Fibroblast of the conjunctiva (primary cell): ENCODE data around the gene ARL16.
"Not testable (repeated sequence)": the region's sequence is repeated elsewhere in the genome, so short reads cannot be mapped to it uniquely, and the experiment has no call there.

ENCODE experiments used
- DNase-seq: peaks from one replicate; pipeline ENCODE4 v3.0.0-alpha.2; 2010; ENCODE audit warnings: low read depth

Gene ARL16

DNA sequence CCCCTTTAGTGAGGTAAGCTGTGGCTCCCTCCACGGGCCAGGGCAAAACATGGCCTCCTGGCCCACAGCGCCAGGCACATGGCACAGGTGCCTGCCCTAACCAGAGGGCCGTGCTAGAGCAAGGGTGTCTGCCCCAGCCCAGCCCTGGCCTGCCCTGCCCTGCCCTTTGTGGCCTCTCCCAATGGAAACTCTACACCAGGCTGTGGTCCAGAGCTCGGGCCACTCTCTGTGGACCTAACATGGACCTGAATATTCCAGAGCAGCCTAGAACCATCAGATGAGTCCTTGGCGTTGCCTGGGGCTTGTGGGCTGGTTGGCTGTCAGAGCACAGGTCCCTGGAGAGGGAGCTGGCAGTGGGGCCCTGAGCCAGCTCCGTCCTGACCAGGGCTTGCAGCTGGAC is 11.6 kb upstream of the ARL16 start:
- DNase-seq = no peak

GRCh38 chr17:81694810-81695209 is 11.2 kb upstream of the ARL16 start:
- no peak for DNase-seq

- DNase-seq = no peak
These were observed 10.1 kb upstream of the ARL16 start for GRCh38 chr17:81693509-81694210.

DNA sequence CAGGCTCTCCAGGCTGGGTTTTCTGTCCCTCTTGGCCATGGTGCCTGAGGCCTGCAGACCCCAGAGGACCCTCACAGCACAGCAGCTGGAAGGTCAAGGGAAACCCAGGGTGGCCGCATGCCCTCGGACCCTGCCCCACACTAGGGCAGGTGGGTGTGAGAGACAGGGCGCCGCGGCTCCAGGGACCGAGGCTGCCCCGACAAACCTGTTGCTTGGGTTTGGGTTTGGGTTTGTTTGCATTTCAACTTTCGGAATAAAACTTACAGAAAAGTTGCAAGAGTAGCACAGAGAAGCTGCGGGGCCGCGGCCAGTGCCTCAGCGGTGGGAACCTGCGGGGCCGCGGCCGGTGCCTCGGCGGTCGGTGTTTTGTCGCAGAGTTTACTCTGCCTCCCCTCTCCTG is 8.0 kb upstream of the ARL16 start:
- no peak for DNase-seq

DNA sequence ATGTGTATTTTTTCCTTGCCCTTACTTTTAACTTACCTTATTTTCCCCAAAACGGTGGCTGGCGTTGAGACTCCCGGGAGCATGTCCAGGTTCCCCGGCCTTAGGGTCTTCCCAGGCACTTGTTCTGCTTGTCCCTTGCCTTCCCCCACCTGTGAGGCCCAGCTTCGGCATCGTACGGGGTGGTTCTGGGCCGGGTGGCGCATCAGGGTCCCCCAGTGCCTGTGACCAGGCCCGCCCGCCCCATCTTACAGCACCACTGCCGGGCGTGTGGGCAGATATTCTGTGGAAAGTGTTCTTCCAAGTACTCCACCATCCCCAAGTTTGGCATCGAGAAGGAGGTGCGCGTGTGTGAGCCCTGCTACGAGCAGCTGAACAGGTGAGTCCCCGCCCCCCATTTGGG is 7.6 kb upstream of the ARL16 start:
- DNase-seq = no peak

DNA sequence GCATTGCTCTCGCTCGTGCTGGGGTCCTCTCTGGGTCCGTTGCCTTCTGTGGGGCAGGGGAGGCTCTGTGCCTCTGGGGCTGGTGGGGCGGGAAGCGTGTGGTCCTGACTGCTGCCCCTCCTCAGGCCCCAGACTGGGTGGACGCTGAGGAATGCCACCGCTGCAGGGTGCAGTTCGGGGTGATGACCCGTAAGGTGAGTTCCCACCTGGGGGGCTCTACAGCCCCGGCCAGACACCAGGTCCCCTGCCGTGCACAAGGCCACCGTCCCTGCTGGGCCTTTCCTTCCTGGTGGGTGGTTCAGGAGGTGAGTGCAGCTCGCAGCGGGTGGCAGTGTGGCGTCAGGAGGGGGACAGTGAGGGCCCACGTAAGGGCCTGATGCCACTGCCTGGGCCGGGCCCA is 7.0 kb upstream of the ARL16 start:
- no peak for DNase-seq

DNA sequence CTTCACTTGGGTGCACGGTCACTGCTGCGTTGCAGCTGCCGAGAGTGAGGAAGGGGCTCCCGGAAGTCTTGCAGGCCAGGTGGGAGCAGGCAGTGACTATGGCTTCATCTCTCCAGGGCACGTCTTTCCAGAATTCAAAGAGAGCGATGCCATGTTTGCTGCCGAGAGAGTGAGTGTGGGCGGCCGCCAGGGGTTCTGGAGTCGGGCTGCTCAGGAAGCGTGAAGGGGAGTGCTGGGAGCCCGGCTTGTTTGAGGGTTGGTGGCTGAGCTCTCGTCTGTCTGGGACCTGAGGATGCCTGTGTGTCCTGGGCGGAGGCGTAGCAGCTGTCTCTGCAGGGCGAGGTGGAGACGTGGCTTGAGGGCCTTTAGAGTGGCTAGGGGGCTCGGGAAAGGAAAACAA is 6.5 kb upstream of the ARL16 start:
- DNase-seq = no peak

DNA sequence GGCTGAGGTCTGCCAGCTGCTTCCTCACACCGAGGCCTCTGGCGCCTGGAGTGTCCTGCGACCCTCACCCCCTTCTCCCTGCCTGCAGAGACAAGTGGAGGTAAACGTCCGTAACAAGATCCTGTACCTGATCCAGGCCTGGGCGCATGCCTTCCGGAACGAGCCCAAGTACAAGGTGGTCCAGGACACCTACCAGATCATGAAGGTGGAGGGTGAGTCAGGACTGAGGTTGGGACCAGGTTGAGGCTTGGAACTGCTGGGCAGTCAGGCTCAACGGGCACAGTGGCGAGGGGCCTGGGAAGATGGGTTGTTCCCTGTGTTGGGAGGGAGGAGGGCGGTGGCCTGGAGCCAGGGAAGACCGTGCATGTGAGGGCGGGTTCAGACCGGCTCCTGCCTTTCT is 5.0 kb upstream of the ARL16 start:
- no peak for DNase-seq

DNA sequence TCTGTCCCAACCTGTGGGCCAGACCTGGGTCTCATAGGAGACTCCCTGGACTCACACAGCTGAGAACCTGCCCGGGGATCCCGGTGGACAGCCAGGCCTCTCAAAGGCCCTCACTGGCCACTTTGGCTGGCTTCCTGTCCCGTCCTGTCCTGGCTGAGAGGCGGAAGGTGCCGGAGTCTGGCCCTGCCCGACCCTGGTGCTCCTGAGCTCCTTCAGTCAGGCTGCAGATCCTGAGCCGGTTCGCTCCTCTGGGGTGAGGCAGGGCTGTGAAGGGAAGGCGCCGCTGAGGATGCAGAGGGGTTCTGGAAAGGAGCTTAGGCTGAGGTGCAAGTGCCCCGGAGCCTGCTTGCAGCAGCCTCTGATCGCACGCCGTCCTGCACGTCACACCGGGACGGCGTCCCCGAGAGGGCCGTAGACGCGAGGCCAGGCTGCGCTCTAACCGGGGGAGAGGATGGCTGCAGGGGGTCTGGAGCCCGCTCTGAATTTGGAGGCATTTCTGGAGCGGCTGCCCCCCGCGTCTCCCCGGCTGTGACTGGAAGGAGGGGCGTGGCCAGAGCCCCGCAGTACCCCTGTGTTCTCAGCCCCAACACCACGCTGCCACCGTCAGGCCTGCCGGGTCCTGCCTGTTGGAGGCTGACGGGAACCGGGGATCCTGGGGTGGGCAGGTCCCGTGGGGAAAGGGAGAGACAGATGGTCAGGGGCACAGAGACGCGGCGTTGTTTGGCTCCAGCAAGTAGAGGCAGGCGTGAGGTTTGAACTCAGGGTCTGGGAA is 4.4 kb upstream of the ARL16 start:
- no peak for DNase-seq

GRCh38 chr17:81686614-81687013 is 3.0 kb upstream of the ARL16 start:
- no peak for DNase-seq

DNA sequence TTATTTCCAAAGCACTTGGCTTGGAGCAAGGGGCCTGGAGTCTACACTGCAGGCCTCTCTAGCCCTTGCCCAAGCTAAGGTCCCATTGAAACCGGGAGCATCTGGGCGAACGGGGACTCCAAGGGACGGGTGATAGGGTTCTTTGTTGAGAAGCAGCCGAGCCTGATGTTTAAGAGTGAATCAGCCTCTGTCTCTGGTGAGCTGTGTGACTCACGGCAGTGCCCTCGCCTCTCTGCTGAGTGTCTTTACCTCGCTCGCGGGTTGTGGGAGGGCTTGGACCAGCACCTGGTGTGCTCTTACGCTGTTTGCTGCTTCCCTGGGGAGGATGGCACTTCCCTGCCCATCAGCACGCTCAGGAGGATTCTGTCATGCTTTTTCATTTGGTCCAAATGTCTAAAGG is 1.5 kb upstream of the ARL16 start:
- no peak for DNase-seq

GRCh38 chr17:81684442-81684911 is 880 bp upstream of the ARL16 start:
- peak; percentile 56 for DNase-seq

- no peak for DNase-seq
These were observed 401 bp downstream of the ARL16 start for GRCh38 chr17:81683208-81683583.

- DNase-seq = no peak
These were observed 911 bp downstream of the ARL16 start for GRCh38 chr17:81682565-81683207.

GRCh38 chr17:81681672-81682071 is 1.9 kb downstream of the ARL16 start:
- no peak for DNase-seq

GRCh38 chr17:81680150-81680549 is 3.4 kb downstream of the ARL16 start:
- DNase-seq = no peak

GRCh38 chr17:81676906-81677305 is 6.7 kb downstream of the ARL16 start:
- no peak for DNase-seq

DNA sequence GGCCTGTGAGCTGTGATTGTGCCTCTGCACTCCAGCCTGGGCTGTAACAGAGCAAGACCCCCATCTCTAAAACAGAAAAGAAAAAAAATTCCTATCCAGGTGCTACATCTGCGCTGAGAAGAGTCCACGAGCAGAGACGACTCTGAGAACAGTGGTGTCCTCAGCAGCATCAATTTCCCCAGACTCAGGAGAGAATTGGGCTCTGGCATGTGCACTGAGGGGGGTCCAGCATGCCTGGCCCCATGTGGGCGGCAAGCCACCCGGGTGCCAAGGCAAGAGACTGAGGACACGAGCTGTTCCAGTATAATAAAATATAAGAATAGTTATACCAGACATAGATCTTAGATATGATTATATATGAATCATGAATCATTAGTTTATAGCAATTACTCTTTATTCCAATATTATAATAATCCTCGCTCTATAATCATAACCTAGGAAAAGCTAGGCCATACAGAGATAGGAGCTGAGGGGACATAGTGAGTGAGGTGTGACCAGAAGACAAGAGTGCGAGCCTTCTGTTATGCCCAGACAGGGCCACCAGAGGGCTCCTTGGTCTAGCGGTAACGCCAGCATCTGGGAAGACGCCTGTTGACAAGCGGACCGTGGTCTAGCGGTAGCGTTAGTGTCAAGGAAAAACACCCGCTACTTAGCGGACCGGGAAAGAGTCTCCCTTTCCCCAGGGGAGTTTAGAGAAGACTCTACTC is 7.9 kb downstream of the ARL16 start:
- DNase-seq = not testable (repeated sequence)

- no peak for DNase-seq
These were observed 9.9 kb downstream of the ARL16 start for GRCh38 chr17:81673561-81674258.

DNA sequence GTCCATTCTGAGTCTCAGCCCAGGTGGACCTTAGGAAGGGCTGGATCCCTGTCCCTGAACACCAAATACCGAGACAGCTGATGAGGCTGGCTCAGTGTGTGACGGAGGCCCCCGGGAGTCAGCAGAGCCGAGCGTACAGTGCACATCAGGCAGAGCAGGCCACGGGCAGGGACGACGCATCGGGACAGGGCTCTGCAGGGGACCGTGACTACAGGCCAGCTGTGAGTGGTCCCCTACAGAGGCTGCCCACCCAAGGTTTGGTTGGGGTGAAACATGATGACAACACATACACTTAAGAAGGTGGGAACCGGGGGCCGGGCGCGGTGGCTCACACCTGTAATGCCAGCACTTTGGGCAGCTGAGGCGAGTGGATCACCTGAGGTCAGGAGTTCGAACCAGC is 10.6 kb downstream of the ARL16 start:
- no peak for DNase-seq

- DNase-seq = no peak
These were observed 11.1 kb downstream of the ARL16 start for GRCh38 chr17:81672504-81672903.

- no peak for DNase-seq
These were observed 15.8 kb downstream of the ARL16 start for GRCh38 chr17:81667754-81668153.
